NCI-H2081 (cell line): ENCODE measurements around the gene C1QTNF12.

Experiments used
- DNase-seq, 2 experiments: peaks; one replicate each; lab custom pipeline; 2025; lab: John Stamatoyannopoulos, UW

The C1QTNF12 gene

DNA sequence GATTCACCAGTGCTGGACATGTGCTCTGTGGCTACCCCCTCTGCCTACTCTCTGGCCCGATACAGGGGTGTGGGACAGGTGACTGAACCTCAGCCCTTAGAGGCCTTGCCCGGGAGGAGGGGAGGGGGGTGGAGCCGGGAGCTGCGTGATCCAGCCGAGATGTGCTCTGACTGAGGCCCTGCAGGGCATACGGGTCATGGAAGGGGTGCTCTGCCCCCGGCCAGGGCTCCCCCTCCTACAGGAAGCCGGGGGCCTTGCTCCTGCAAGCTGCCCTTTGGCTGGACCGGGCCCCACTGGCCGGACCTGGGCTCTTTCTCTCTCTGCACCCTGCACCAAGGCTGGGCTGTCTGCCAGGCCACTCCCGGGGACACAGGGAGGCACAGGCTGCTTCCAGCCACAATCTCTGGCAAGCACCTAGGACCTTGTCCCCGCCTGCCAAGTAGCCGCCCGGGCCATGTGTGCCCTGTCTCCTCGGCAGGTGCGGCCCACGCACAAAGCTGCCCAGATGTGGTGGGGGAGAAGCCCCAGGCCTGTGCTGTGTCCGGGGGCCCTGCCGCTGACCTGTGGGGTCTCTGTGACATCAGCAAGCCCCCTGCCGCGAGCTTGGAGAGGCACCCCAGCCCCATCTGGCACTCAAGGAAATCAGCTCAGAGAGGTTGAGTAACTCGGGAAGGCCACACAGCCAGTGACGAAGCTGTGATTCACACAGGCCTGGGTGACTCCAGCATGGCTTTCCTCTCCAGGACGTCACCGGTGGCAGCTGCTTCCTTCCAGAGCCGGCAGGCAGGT is 35.2 kb upstream of the C1QTNF12 start:
- DNase-seq, result no peak

DNA sequence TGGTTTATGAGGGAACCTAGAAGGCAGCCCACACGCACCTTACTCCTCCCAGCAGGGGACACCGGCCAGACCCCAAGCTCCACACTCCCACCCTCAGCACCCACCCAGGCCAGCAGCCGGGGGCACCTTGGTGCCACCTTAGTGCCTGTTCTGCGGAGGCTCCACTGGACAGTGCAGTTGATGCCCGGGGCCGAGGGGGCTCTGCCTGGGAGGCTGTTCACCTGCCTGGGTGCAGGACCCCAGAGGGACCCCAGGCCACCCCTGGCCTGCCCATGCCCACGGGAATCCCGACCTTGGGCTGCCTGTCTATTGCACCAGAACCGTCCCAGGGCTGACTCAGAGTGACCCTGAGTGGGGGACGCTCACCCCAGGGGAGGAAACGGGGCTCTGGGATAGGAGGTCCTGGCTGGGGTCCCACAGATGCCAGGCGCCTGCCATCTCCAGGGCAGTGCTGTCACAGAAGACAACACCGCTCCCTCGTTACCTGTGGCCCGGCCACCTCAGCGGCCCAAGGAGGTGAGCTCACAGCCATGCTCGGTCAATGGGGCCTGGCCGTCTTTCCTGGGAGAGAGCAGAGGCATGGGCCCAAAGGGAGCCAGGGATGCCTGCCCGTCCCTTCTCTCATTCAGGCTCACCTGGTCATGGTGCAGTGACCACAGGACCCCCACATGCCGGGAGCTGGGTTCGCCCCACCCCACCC is 34.4 kb upstream of the C1QTNF12 start:
- DNase-seq, result no peak

DNA sequence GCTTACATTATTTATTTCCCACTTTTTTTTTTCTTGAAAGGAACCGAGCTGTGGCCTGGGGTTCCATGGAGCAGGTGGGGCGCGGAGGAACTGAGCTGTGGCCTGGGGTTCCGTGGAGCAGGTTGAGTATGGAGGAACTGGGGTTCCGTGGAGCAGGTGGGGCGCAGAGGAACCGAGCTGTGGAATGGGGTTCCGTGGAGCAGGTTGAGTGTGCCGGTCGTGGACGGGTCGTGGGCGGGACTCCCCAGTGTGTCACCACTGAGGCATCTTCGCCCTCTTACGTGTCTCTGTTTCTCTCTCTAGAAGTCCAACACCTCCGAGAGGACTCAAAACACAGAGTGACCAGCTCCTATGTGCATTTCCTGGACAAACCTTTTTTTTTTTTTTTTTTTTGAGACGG is 32.5 kb upstream of the C1QTNF12 start:
- no peak for DNase-seq

DNA sequence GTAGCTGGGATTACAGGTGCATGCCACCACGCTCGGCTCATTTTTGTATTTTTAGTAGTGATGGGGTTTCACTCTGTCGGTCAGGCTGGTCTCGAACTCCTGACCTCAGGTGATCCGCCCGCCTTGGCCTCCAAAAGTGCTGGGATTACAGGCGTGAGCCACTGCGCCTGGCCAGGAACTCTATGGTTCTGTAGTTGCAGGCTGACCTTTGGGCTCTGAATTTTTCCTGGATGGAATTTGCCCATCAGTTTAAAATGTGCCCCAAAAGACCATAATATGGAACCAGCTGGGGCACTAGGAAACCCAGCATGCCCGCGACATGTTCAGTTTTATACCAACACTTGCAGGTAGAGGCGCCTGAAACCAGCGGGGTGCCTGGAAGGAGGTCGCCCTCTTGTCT is 32.1 kb upstream of the C1QTNF12 start:
- DNase-seq, result no peak

DNA sequence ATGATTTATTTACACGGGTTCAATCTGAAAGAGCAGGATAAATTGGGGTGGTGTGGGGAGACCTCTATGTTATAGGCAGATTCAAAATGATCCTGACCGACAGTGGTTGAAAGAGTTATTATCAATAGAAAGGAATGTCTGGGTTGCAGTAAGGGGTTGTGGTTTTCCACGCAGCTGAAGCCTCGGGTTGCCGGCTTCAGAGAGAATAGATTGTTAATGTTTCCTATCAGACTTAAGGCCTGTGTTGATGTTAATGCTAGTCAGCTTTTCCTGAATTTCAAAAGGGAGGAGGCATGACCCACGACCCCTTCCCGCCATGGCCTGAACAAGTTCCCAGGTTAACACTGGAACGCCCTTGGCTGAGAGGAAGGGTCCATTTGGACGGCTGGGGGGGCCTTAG is 29.3 kb upstream of the C1QTNF12 start:
- DNase-seq, result no peak

DNA sequence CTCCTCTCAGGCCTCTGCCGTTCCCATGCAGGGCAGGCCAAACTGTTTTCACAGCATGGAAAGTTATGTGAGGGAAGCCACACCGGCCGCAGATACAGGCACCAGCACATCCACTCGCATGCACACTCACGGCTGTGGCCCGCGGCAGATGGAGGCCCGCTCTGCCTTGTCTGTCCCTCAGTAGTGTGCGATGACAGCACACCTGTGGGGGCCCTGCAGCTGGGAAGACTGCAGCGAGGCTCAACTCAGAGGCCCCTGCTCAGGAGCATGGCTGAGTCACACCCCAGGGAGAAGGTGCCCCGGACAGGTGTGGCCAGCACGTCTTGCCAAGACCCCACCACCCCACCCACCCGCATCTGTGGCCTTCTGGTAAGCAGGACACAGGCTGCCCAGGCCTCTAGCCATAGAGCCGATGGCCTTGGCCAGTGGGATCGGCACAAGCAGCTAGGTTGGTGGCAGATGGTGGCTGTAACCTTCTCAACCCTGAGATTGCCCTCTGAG is 28.5 kb upstream of the C1QTNF12 start:
- no peak for DNase-seq

DNA sequence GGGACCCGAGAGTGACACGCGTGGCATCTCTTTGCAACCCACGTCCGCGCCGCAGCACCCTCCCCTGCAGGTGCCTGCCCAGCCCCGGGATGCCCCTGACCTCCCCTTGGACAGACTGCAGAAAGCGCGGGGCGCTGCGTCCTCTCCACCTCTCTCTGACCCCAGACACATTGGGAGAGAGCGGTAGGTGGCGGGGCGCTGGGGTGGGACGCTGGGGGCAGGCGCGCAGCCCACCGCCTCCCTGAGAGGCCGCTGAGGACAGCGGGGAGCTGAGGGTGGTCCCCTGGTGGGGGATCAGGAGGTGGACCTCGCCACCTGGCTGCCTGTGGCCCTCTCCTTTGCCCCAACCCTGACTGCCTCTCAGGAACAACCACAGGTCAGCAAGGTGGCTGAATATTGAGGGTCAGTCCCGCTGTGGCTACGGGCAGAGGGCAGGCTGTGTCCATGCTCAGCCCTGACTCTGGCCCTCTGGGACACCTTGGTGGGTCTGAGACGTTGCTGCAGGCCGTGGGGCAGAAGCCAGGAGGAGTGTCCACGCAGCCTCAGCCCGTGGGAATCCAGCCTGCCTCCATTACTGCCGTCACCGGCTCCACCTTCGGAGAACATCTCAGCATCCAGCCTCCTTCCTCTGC is 27.9 kb upstream of the C1QTNF12 start:
- no peak for DNase-seq

DNA sequence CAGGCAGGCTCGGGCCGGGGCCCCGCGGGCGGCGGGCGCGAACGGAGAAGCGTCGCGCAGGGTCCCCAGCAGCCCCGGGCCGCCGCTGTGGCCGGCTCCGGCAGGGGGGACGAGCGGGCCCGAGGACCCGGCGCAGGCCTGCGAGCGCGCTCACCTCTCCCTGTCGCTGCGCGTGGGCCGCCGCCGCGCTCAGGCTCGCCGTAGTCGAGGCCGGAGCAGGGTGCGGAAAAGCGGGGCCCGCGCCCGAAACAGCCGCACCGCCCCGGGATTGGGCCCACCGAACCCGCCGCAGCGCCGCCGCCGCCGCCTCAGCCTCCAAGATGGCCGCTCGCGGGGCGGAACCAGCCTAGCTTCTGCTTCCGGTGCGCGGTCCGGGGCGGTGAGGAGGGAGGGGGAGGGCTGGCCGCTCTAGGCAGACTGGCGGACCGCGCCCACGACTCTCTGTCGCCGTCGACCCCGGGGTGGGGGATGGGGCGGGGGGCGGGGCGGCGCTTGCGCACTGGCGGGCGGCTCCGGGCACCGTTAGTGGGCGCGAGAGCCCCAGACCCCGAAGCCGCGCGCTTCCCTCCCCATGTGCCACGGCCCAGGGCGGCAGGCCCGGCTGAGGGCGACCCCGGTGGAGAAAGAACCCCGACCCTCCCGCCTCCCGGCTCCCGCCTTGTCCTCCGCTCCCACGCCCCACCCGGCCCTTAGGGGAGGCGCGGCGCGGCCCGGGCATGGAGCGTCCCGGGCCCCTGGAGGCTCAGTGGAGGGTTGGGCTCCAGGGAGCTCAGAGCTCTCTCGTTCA is 27.2 kb upstream of the C1QTNF12 start, which contains the start of gene UBE2J2:
TSS of gene UBE2J2 (minus strand) at position 343 of the 787 bp plus-strand sequence. CDS start 5,862 bp downstream, outside the sequence.
- DNase-seq, result peak; percentile 82 to 90

DNA sequence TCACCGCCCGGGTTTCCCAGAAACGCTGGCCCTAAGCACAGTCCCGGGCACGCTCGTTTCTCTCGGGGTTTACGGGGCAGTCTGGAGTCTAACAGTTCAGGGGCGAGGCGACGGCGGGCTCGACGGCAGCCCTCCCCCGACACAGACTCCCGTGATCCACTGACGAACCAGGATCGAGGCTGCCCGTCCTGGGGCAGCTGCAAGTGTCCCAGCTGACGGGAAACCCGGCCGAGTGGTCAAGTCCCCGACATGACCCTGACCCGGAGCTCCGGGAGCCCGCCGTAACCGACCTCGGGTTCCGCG is 26.6 kb upstream of the C1QTNF12 start:
- no peak for DNase-seq

DNA sequence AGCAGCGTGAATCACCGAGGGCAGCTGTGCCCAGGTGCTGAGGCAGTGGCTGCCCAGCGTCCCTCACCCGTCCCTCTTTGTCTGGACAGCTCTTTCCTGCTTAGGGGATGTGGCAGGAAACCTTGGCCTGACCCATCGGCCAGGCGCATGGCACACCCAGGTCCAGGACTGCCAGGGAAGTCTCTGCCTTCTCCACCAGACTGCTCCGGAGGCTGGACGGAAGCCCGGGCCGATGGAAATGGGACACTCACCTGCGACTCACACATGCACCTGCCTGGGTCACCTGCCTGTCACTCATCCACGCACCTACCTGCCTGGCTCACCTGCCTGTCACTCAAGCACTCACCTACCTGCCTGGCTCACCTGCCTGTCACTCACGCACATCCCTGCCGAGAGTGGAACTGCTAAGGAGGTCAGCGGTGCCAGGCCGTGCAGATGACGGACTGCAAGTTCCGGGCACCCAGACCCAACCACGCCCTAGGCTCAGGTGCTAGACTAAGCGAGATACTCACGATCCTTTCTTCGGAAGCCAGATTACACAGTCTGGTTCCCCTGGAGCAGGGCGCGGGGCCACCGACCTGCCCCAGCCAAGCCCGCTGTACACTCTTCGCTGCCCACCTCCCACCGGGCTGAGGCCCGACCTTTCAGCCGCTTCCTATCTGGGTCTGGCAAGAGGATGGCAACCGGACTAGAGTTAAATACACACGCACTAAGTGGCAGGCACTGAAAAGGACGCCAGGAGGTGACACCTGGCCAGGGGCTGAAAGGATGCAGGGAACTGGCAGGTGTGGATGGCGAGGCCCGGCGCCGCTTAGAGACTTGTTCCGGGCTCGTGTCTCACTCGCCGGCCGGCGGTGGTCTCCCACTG is 26.1 kb upstream of the C1QTNF12 start:
- DNase-seq, result peak in 1 of 2 experiments; percentile 40

DNA sequence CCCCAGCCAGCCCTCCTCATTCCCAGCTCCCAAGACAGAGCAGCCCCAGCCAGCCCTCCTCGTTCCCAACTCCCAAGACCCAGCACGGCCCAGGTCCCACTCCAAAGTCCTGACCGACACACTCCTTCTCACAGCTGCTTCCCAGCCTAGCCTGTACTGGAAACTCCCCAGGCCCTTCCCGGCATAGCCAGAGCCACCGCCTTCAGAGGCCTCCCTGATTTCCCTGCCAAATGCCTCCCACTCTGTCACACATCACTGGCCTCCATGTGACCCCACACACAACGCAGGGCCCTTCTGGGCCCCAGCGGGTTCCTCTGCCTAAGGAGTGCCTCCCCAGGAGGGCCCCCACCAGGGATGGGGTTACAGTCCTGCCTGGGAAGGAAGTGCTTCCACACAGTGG is 24.3 kb upstream of the C1QTNF12 start:
- DNase-seq, result no peak

DNA sequence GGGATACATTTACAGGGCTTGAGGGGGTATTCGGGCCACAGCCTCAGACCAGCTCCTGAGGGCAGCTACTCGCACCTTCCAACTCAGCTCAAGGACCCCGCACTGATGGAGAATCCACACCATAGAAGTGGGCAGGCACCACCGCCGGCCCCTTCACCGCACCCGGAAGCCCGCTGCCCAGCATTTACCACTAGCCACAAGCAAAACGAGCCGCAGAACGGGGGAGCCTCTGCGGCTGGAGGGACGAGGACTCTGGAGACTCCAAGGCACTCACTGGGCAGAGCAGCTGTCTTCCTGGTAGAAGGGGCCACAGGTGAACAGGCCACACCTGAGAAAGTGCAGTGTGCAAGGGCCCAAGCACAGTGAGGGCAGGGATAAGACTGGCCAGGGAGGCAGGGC is 21.8 kb upstream of the C1QTNF12 start:
- DNase-seq, result no peak

DNA sequence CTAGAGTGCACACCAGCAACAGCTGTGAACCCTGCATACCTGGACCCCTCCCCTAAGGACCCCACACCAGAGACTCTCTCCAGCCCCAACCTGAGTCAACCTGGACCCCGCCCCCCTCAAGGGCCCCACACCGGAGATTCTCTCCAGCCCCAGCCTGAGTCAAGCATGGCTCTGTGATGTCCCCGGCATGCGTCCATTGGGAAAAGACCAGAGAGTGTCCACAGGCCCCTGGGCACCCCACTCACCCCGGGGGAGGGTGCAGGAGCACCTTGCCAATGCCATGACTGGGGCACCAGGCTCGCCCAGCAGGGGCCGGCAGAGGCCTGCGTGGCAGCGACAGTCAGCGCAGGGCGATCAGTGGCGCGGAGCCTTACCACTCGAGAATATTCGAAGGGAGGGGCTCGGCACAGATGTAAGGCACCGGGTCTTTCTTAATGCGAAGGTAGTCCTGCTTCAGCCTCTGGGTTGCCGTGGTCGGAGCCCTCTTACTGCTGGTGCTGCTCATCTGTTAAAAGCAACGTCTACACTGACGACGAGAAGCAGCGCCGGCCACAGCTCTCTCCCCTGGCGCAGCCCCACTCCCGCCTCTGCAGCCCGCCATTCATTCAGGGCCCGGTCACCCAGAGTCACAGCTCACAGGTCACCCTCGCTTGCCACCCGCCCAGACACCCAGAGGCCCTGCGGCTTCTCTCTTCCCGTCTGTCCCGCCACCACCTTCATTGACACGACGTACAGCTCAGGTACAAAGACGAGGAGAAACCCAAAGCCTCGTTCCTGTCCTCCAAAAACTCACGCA is 21.2 kb upstream of the C1QTNF12 start:
- DNase-seq, result no peak

DNA sequence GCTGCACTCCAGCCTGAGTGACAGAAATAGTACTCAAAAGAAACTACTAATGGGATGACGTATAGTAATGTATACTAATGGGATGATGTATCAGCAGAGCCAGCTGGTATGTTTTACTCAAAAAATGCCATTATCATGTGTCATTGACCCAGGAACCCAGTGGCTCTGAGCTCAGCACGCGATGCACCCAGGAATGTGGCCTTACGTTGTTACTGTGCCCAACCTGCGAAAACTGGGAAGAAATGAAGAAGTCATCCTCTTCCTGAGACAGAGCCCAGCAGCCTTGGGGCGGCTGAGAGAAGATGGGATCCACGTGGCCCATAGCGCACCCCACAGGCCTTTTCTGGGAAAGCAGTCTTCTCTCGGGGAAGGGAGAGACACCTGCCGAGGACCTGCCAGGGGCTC is 18.3 kb upstream of the C1QTNF12 start:
- no peak for DNase-seq

DNA sequence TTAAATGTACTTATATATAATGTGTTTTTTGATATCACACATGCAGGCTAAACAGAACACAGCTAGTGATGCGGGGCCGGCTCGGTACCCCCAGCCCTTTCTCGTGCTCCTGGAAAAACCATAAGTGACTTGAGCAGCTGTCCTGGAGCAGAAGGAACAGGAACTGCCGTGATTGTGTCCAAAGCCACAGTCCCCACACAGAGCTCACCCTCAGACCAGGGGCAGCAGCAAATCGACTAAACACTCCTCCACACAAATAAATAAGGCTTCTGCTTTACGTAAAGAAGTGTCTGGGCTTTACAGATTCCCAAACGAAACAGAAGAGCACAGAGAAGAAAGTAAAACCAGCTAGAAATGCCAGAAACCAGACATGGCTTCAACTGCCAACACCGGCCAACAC is 17.5 kb upstream of the C1QTNF12 start:
- no peak for DNase-seq

DNA sequence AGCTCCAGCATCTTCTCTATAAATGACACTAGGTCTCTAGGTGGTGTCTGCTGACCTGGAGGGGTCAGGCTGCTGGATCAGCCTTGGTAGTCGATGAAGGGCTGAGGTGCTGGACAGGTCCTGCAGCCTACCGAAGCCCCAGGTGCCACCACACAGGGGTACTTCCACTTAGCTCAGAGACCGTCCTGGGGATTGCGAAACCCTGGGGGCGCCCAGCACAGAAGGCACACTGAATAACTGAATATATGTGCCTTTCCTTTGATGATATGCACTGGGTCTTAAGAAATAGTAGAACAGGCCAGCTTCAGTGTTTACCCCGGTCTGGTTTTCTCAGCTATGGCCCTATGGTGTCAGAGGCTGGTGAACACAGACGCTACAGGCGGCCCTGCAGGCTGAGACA is 16.2 kb upstream of the C1QTNF12 start:
- DNase-seq, result no peak

DNA sequence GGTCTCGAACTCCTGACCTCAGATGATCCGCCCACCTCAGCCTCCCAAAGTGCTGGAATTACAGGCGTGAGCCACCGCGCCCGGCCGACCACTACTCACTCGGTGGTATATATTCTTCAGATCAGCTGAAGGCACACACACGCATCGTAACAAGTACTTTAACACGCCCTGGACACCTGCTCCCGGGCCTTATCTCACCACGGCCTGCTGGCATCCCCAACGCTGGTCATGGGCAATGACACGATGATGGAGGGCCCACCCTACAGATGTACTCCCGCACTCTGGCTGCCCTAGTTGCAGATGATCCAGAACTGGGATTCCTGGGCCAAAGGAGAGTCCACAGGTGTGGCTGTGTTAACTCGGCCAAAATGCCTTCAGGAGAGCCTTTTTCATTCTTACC is 15.5 kb upstream of the C1QTNF12 start:
- no peak for DNase-seq

DNA sequence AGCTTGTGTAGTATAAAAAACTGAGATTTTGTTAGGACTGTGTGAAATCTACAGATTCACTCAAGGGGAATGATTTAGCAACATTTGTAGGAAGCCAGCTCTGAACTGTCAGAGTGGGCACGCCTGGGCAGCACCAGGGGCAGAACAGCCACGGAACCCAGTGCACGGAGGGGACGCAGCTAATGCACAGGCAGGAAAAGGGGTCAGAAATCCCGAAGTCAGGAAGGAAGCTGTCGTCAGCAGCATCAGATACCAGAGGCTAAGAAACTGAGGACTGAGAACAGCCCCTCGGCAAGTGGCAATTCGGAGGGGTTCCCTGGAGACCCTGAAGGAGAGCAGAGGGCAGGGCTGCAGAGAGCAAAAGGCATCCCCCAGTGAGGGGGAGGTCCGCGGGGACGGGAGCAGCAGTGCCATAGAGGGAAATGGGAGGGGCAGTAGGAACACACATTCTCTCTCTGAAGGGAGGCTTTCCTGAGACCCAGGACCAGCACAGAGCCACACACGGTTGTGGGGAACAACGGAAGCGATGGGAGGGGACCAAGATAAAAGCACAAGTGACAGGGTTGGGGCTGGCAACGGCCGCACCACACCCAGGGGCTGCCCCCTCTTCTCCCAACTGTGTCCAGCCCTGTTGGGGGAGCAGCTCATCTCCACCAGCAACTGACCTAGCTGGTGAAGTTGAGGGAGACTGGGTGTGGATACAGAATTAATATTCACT is 14.5 kb upstream of the C1QTNF12 start:
- DNase-seq, result no peak

DNA sequence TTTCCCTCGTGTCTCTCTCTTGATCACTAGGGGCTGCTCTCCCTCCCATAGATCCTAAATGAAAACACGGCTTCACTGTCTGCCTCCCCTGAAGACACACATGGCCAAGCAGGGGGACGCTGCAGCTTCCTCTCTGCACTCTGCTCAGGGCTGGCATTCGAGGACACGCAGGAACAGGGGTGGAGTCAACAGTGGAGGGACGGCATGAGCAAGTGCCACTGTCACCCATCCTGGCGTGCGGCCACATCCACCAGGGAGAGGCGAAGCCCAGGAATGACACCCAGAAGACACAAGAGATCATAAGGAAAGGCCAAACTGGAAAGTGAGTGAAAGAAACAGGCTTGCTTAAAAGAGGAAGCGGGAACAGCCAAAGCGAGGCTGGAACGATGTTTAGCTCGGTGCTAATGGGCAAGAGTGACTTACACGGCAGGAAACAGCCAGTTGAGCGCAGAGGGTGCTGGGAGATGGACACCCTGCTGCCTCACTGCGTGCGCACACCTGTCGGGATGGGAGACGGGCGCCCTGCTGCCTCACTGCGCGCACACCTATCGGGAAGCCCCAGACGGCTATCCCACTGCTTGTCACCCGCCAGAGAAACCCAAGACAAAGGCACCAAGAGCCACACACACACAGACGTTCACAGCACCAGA is 13.6 kb upstream of the C1QTNF12 start:
- no peak for DNase-seq
